ENCODE results near the gene HSF4.

HSF4 gene

DNA sequence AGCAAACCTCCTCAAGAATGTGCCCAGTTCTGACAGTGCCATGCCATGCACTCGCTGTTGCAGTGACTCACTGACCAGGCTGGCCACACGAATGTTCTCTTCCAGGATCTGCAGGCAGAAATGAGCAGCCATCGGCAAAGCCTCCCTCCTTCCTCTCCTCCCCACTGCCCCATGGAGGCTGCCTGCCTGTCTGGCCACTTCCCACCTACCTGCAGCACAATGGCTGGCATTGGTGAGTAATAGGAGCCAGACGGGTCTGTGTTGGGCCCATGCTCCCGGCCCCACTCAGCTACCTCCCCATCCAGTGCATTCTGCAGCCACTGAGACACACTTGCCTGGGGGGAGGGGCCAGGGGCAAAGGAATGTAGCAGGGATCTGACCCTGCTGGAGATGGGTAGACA is 22.0 kb downstream of the HSF4 start:
- Mint-ChIP-seq H3K36me3 (ENCODE audit: low read depth) (no peaks in the 10 kb centered on the region), H3K27ac (no peak overlapping the region), H3K4me1 (peaks cover 23% of the 10 kb centered on the region), H3K27me3 (ENCODE audit: low read depth, poor library complexity) (peaks cover 37% of the 10 kb centered on the region), H3K4me3 (no peak overlapping the region), H3K9me3 (peaks cover 3% of the 10 kb centered on the region)
- DNase-seq, result no peak
- TF ChIP-seq, protein P1, sequence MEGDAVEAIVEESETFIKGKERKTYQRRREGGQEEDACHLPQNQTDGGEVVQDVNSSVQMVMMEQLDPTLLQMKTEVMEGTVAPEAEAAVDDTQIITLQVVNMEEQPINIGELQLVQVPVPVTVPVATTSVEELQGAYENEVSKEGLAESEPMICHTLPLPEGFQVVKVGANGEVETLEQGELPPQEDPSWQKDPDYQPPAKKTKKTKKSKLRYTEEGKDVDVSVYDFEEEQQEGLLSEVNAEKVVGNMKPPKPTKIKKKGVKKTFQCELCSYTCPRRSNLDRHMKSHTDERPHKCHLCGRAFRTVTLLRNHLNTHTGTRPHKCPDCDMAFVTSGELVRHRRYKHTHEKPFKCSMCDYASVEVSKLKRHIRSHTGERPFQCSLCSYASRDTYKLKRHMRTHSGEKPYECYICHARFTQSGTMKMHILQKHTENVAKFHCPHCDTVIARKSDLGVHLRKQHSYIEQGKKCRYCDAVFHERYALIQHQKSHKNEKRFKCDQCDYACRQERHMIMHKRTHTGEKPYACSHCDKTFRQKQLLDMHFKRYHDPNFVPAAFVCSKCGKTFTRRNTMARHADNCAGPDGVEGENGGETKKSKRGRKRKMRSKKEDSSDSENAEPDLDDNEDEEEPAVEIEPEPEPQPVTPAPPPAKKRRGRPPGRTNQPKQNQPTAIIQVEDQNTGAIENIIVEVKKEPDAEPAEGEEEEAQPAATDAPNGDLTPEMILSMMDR (IDR thresholded peaks at IDR 0.05), result no peak

DNA sequence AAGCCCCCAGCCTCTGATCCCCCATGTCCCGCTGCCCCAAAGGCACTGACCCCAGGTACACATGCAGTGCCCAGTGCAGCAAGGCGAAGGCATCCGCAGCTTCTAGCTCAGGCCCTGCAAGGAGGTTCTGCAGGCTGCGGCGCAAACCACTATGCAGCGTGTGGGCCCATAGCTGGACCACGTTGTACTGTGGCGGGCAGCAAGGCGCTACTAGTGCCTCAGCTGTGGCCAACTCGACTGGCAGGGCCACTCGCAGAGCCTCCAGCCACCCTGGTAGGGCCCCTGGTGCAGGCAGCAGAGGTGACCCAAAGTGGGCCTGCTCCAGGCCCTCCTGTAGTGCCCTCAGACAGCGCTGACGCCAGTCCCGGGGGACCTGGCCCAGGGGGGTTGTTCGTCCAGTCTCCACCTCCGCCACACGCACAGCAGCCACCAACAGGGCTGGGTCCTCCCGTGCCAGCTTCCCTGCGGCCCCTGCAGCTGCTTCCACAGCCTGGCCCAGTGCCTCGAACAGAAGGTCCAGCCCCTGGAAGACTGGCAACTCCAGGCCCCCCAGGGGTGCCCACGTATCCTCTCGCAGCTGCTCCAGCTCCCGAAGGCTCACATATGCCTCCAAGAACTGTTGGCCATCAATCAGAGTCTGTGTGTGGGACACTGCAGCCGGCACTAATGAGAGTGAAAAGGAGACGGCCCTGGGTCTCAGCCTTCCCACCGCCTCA is 22.8 kb downstream of the HSF4 start:
- peaks cover 3% of the 10 kb centered on the region for H3K9me3 Mint-ChIP-seq
- no peak overlapping the region for H3K27ac Mint-ChIP-seq
- no peak for DNase-seq
- no peak overlapping the region for H3K4me3 Mint-ChIP-seq
- no peaks in the 10 kb centered on the region for H3K36me3 Mint-ChIP-seq (ENCODE audit: low read depth)
- H3K27me3 Mint-ChIP-seq (ENCODE audit: low read depth, poor library complexity), result peaks cover 40% of the 10 kb centered on the region
- H3K4me1 Mint-ChIP-seq, result peaks cover 28% of the 10 kb centered on the region
- TF ChIP-seq, protein P1 (IDR thresholded peaks at IDR 0.05), result no peak

DNA sequence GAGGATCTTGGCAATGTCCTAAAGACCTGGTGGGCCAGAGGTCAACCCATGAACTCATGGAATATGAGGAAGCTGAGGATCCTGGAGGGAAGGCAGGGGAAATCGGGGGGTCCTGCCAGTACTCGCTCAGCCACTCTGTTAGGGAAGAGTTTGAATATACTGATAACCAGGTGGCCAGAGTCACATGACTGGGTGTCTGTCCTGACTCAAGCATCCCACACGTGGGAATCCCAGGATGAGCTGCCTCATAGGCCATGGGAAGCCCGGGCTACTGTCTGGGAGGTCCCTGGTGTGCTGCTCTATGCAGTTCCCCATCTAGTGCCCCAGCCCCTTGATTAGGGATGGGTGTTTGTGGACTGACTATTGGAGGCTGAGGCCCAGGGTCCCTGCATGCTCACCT is 23.8 kb downstream of the HSF4 start:
- no peak overlapping the region for H3K27ac Mint-ChIP-seq
- no peaks in the 10 kb centered on the region for H3K36me3 Mint-ChIP-seq (ENCODE audit: low read depth)
- peaks cover 43% of the 10 kb centered on the region for H3K27me3 Mint-ChIP-seq (ENCODE audit: low read depth, poor library complexity)
- peaks cover 37% of the 10 kb centered on the region for H3K4me1 Mint-ChIP-seq
- no peak overlapping the region for H3K4me3 Mint-ChIP-seq
- TF ChIP-seq, protein P1 (IDR thresholded peaks at IDR 0.05), result no peak
- no peak for DNase-seq
- H3K9me3 Mint-ChIP-seq, result peaks cover 3% of the 10 kb centered on the region

DNA sequence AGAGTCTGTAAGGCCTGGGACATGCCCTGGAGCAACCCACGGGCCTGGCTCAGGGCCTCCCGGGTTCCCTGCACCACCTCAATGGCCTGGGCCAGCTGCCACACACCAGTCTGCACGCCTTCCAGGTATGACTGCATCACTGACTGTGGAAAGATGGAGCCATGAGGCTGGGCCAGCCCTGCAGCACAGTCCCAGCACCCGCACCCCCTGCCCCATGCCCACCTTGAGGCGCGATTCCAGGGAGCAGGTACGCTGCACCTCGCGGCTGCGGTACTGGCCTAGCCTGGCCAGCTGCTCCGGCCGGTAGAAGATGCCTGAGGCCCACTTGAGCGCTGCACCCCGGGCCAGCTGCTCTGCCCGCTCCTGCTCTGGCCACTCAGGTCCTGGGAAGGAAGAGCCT is 24.3 kb downstream of the HSF4 start:
- Mint-ChIP-seq H3K9me3 (peaks cover 3% of the 10 kb centered on the region), H3K27me3 (ENCODE audit: low read depth, poor library complexity) (peaks cover 43% of the 10 kb centered on the region), H3K4me1 (peaks cover 42% of the 10 kb centered on the region), H3K4me3 (no peak overlapping the region), H3K27ac (no peak overlapping the region), H3K36me3 (ENCODE audit: low read depth) (peaks cover 3% of the 10 kb centered on the region)
- DNase-seq, result no peak
- TF ChIP-seq, protein P1 (IDR thresholded peaks at IDR 0.05), result no peak

DNA sequence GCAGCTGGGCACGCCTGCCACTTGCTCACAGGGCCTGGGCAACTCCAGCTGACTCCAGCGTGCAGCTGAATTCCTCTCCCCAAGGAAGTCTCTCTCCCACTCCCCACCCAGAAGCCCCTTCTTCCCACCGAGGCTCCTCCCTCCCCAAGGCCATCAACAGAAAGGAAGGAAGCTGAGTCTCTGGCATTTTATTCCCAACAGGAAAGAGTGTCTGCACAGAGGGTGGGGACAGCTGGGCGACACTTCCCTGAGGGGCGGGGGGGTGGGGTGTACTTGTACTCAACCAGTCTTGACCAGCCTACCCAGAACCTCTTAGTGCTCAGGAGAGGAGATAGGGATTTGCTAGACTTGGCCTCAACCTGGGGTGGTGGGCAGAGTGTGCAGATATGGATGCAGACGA is 25.5 kb downstream of the HSF4 start, which contains the start of gene EXOC3L1:
TSS of gene EXOC3L1 (minus strand) at position 96 of the 400 bp plus-strand sequence. CDS start 460 bp downstream, outside the sequence.
- Mint-ChIP-seq H3K9me3 (peaks cover 3% of the 10 kb centered on the region), H3K36me3 (ENCODE audit: low read depth) (peaks cover 12% of the 10 kb centered on the region), H3K27ac (no peak within 1 kb of the TSS), H3K27me3 (ENCODE audit: low read depth, poor library complexity) (peaks cover 33% of the 10 kb centered on the region), H3K4me1 (peaks cover 44% of the 10 kb centered on the region), H3K4me3 (peak within 1 kb of the TSS; percentile 36)
- TF ChIP-seq, protein P1 (IDR thresholded peaks at IDR 0.05), result no peak
- DNase-seq, result no peak
